Adipose tissue (tissue), 3 donors: ENCODE data around the gene MSL1. TPM values are rescaled to one million over a fixed set of nuclear protein-coding genes. Genes with fewer than 3 reads are reported as not detected.

Experiments
- H3K27ac ChIP-seq: one replicate; pipeline ENCODE4 v1.5.1; 2013; ENCODE audit warnings: low read depth, low read length
- WGBS, 3 donors: extraction: QIAGEN DNeasy Blood & Tissue Kit; methylation state at CpG; one replicate each; pipeline ENCODE4 v1.1.7; 2013; 5-methylcytosine and 5-hydroxymethylcytosine counted together
- polyA plus RNA-seq, 3 donors: library from polyadenylated mRNA; stranded (reverse); fragments of 200-250 nt; gene quantifications; one replicate each; pipeline ENCODE4 v1.2.3, GENCODE V29; 2013
- donor health status: healthy with polysubstance abuse.
- donor health status: Bipolar disorder and iron deficiency.
- donor health status: healthy.

The MSL1 gene
- polyA plus RNA-seq, 3 donors: 33.8 to 88.4 (median 62.1) TPM

DNA sequence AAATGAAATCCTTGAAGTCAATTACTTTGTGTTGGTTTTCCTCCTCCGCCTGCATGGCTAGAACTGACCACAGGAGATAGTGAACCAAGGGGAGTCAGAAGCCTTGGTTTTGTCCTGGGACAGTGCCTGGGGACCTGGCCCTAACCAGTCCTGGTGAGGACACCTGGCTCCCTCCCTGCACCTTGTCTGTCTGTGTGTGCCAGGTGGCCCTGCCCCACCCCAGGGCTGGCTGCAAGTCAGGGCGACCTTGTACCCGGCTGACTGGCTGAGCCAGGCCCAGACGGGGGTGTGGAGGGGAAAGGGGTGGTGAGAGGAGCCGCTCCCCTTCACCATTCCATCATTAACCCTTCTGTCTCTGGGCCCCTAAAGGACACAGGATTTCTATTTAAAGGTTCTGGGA, 58.9 kb downstream of the MSL1 start:
- 27 to 77% (median 59%) methylated on average over 5 of the region's 5 CpGs for WGBS, 3 donors
- no peak overlapping the region for H3K27ac ChIP-seq

GRCh38 chr17:40181205-40181604, 59.4 kb downstream of the MSL1 start:
- WGBS, 3 donors: 51 to 81% (median 80%) methylated on average over 8 of the region's 8 CpGs
- H3K27ac ChIP-seq: no peak overlapping the region

DNA sequence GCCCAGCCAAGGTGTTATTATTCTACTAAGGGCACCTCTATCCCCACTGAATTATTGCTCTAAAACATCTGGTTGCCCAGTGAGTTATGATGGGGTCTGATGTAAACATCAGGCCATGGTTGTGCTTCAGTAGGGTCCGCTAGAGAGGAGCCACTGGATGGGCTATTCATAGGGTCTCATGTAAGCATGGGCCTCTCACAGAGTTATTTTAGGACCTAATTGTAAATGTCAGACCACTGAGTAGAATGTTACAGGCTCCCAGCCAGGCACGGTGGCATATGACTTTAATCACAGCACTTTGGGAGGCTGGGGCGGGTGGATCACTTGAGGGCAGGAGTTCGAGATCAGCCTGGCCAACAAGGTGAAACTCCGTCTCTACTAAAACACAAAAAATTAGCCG, 60.8 kb downstream of the MSL1 start:
- 90 to 96% (median 94%) methylated on average over 6 of the region's 6 CpGs for WGBS, 3 donors
- no peak overlapping the region for H3K27ac ChIP-seq

Other genes starting within 250 kb of the MSL1 start
- gene GSDMB, start 203.3 kb upstream of the MSL1 start, polyA plus RNA-seq: 10 to 100 TPM in 2 of 3 donors, 1 to 10 TPM in 1; 3.8 to 24.1 (median 21.4) TPM
- 100 to 1,000 TPM in 2 of 3 donors, 10 to 100 TPM in 1; 60.2 to 215 (median 188) TPM for gene ORMDL3, start 194.4 kb upstream of the MSL1 start, polyA plus RNA-seq
- gene LRRC3C, start 194.2 kb upstream of the MSL1 start, polyA plus RNA-seq: not detected
- gene GSDMA, start 159.0 kb upstream of the MSL1 start, polyA plus RNA-seq: under 1 TPM; 0.14 to 0.91 (median 0.22) TPM
- 10 to 100 TPM; 42.6 to 81.7 (median 54.8) TPM for gene PSMD3, start 141.2 kb upstream of the MSL1 start, polyA plus RNA-seq
- gene CSF3, start 106.5 kb upstream of the MSL1 start, polyA plus RNA-seq: 10 to 100 TPM in 1 of 3 donors, 1 to 10 TPM in 1, under 1 TPM in 1; 0.75 to 91.0 (median 4.4) TPM
- gene MED24, start 67.6 kb upstream of the MSL1 start, polyA plus RNA-seq: 10 to 100 TPM; 29.2 to 55.6 (median 41.2) TPM
- gene THRA, start 59.0 kb upstream of the MSL1 start, polyA plus RNA-seq: 10 to 100 TPM; 22.5 to 64.0 (median 60.6) TPM
- gene NR1D1, start 21.4 kb upstream of the MSL1 start, polyA plus RNA-seq: 10 to 100 TPM in 2 of 3 donors, 1 to 10 TPM in 1; 7.3 to 20.7 (median 15.0) TPM
- 10 to 100 TPM; 28.0 to 62.2 (median 43.2) TPM for gene CASC3, start 18.6 kb downstream of the MSL1 start, polyA plus RNA-seq
- gene RAPGEFL1, start 55.5 kb downstream of the MSL1 start, polyA plus RNA-seq: 1 to 10 TPM; 4.0 to 5.8 (median 4.5) TPM
- 1 to 10 TPM; 6.3 to 9.0 (median 8.0) TPM for gene WIPF2, start 97.3 kb downstream of the MSL1 start, polyA plus RNA-seq
- gene CDC6, start 165.9 kb downstream of the MSL1 start, polyA plus RNA-seq: 1 to 10 TPM; 1.1 to 3.1 (median 1.4) TPM
- gene RARA, start 187.2 kb downstream of the MSL1 start, polyA plus RNA-seq: 10 to 100 TPM in 2 of 3 donors, 1 to 10 TPM in 1; 7.8 to 54.3 (median 44.0) TPM
- gene GJD3, start 242.8 kb downstream of the MSL1 start, polyA plus RNA-seq: 1 to 10 TPM in 1 of 3 donors, under 1 TPM in 1, not detected in 1; 0.78 to 1.0 TPM